ENCODE measurements around the gene FDX2.
A peak's percentile ranks its signal among the peaks of the same experiment; 100 is the strongest.
"Not testable (repeated sequence)": the region's sequence is repeated elsewhere in the genome, so short reads cannot be mapped to it uniquely, and the experiment has no call there.

The FDX2 gene

DNA sequence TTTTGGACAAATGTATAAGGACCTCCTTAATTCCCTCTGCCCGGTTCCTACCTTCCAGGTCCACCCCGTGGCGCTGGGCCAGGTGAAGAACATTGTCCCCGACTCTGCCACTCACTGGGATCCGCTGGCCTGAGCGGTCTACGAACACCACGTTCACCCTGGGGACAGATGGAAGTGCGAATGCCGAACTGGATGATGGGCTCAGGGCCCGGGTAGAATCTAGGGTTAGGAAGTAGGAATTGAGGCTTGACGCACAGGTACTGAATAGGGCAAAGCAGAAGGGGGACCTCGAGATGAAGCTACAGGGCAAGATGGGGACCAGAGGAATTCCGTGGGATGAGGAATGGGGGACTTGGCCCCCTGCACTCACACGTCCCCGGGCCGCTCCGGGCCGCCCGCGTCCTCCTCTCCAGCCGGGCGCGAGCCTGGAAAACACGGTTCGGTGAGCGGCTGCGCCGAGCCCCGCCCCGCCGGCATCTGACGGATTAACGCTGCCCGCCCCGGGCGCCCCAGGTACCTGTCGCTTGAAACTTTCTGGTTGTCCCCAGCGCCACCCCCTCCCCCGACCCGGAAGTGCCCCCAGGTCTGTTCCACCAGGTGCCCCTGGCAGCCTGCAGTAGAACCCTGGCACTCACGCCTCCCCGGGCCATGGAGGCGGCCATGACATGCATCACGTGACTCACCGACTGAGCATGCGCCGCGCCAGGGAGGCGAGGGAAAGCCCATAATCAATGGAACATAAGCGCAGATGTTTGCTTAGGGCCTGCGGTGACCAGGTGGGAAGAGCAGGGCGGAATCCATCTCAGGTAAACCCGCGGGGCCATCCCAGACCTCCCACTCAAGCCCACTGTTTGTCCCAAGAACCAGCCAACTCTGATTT, at the start of gene FDX2:
Gene FDX2, minus strand, starts transcription at position 681 of the 880 bp plus-strand sequence. Its CDS starts 19 bp downstream, at position 662.
- DNase-seq (ENCODE audit: low read depth in 2 of 3, low spot score in 1 of 3), result peak; percentile 79 to 91 (median 87)

DNA sequence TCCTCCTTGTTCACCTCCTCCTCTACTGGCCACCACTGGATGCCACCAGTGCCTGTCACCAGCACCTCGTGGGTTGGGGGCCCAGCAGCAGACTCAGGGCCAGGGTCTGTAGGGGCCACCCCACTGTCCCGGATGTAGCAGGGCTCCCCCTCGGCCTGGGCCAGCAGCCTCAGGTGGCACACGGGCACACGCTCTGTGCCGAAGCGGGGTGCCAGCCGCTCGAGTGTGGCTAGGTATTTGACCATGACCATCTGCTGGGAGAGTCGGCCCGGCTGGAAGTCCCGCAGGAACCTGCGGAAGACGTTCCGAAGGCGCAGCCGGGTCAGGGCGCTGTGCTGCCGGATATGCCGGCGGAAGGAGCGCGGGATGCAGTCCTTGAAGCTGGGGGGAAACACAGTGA, 49.7 kb upstream of the FDX2 start:
- DNase-seq (ENCODE audit: low read depth in 2 of 3, low spot score in 1 of 3), result no peak

DNA sequence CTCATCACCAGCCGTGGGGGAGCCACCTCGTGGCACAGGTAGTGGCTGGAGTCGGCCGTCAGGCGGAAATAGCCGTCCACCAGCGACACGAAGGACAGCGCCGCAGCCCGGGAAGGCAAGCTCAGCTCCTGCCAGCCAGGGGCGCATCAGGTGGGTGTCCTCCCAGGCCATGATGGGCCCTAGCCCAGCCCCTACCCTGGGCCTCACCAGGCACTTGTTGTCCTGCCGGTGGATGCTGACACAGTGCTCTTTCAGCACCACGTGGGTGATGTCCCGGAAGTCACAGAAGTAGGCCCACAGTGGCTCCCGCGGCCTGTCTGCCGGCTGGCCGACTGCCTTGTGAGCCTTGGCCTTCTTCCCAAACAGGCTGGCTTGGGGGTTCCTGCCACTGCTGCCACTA, 48.8 kb upstream of the FDX2 start:
- DNase-seq (ENCODE audit: low read depth in 2 of 3, low spot score in 1 of 3), result no peak

DNA sequence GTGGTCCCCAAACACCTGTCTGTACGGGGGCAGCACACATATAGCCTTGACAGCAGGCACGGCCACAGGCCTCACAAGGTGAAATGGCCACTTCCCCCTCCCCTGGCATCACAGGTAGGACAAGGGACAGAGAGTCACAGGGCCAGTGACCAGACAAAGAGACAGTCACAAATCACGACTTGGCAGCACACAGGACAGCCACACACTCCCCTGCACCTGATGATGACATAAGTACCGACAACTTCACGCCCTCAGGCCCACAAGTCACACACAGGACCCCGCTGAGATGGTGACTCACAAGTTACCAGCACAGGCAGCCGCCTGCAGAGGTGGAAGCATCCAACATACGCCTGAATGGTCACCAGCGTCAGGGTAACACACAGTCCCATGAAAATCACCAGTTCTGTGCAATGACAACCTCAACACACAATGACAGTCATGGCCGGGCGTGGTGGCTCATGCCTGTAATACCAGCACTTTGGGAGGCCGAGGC, 48.0 kb upstream of the FDX2 start:
- no peak for DNase-seq (ENCODE audit: low read depth in 2 of 3, low spot score in 1 of 3)

DNA sequence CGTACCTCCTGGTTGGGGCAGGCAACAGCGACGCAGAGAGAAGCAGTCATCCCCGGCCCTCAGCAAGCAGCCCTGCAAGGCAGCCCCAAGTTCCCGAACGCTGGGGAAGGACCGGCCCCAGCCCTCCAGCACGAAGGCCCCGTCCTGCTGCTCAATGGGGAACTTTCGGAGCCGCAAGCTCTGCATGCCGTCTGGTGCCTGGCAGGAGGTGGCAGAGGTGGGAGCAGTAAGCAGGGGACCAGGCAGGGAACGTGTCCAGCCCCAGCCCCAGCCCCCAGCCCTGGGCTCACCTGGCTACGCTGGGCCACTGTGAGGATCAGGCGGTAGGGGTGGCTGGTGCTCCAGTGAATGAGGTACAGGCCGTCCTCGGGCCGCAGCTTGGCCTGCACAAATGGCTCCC, 46.4 kb upstream of the FDX2 start:
- no peak for DNase-seq (ENCODE audit: low read depth in 2 of 3, low spot score in 1 of 3)

DNA sequence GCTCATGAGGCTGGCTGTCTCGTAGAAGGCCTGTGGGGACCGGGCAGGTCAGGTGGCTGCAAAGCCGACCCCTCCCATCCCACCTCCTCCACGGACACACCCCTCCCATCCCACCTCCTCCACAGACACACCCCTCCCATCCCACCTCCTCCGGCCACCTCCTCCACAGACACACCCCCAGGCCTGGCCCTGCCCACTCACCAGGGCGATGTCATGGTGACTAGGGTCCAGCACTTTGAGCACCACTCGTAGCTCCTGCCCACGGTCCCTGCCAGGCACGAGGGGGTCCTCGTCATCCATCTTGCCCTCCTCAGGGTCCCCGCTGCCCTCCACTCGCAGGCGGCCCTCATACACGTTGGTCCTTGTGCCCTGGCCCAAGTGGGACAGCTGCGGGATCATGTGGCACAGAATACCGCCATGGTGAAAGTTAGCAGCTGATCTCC, 45.8 kb upstream of the FDX2 start:
- no peak for DNase-seq (ENCODE audit: low read depth in 2 of 3, low spot score in 1 of 3)

DNA sequence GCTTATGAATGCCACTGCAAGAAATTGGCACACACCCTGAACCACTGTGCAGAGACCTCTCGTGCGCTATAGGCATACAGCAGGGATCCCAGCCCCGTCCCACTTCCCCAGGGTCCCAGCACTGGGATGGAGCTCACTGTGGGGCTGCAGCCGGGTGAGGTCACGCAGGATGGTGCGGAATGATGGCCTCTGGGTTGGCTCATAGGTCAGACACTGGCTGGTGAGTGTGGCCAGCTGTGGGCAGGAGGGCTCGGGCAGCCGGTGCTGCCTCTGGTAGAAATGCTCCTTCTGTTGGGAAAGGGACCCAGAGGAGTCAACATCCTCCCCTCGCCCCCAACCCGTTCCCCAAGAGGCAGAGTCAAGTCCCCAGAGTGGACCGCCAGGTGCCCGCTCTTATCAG, 40.6 kb upstream of the FDX2 start:
- DNase-seq (ENCODE audit: low read depth in 2 of 3, low spot score in 1 of 3), result no peak

DNA sequence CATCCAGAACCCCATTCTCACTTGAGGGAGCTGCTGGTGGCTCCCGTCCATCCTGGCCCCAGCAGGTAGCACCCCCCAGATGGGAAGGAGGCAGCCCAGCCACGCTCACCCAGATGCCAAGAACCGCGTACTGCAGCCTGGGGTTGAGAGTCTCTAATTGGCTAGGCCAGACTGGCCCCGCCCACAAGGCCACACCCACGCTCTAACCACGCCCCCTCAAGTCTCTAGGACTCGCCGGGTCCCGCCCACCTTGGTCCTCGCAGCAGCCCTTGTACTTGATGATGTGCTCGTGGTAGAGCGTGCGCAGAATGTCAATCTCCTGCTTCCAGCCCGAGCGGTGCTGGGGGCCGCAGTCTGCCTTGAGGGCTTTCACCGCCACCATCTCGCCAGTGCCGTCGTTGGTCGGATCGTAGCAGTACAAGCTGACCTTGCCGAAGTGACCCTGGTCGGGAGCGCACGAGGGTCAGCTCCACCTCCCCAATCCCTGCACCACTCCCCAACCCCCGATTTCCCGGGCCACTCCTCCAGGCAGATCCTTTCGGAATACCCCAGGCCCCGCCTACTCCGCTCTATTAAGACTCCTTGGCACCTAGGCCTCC, 38.1 kb upstream of the FDX2 start:
- peak; percentile 44 to 49 (median 46) for DNase-seq (ENCODE audit: low read depth in 2 of 3, low spot score in 1 of 3)

DNA sequence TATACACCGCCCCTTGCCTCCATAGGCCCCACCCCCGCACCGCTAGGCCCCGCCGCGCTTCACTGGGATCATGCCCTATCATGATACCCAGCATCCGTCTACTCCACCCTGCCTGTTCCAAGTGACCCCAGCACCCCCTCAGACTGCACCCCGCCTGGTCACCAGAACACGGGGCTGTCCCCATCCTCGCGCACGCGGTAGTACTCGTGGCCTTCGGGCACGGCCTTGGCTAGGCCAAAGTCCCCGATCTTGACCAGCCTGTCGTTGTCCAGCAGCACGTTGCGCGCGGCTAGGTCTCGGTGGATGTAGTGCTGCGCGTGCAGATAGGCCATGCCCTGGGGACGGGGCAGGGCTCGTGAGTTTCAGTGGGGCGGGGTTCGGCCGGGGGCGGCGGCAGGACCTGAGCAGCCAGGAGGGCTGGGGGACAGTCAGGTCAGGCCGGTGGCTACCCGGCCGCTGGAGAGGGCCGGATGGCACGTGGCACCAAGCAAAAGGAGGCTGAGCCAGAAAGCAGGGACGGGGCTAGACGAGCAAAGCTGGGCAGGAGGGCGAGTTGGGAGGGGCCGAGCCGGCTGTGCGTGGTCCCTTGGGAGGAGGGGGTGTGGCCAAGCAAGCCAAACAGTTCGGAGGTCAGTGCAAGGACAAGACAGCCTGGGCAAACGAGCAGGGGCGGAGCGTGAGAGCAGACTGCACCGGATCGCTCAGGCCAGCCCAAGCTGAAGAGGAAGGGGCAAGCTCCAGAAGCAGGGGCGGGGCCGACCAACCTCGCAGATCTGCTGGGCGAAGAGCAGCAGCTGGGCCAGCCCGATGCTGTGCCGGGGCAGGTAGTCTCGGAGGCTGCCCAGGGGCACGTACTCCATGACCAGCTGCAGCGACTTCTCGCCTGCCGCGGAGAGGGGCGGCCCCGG, 37.2 kb upstream of the FDX2 start:
- no peak for DNase-seq (ENCODE audit: low read depth in 2 of 3, low spot score in 1 of 3)

DNA sequence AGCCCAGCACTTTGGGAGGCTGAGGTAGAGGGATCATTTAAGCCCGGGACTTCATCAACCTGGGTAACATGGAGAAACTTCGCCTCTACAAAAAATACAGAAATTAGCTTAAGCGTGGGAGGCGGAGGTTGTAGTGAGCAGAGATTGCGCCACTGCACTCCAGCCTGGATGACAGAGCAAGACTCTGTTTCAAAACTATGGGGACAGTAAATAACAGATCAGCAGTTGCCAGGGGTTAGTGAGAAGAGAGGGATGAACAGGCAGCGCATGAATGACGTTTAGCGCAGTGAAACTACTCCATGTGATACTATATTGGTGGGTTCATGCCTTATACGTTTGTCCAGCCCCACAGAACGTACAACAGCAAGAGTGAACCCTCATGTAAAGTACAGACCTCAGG, 30.7 kb upstream of the FDX2 start:
- DNase-seq (ENCODE audit: low read depth in 2 of 3, low spot score in 1 of 3), result no peak

DNA sequence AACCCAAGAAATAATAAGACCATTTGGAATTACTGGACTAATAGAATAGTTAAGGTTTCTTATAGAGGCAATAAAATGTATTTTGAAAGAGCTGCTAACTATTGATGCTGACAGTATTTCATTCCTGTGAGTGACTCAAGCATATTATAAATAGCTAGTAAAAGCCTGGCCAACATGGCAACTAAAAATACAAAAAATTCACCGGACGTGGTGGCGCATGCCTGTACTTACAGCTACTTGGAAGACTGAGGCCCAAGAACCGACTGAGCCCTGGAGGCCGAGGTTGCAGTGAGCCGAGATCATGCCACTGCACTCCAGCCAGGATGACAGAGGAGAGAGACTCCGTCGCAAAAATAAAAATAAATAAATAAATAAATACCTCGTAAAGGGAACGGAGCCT, 29.0 kb upstream of the FDX2 start:
- no peak for DNase-seq (ENCODE audit: low read depth in 2 of 3, low spot score in 1 of 3)

DNA sequence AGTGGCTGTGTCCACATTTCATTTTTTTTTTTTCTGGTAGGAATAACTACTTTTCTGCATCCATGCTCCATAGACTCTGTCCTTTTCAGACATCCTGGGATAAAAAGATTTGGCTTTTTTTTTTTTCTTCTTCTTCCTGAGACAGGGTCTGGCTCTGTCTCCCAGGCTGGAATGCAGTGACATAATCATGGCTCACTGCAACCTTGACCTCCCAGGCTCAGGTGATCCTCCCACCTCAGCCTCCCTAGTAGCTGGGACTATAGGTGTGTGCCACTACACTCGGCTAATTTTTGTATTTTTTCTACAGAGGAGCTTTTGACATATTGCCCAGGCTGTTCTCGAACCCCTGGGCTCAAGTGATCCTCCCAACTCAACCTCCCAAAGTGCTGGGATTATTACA, 27.7 kb upstream of the FDX2 start:
- DNase-seq (ENCODE audit: low read depth in 2 of 3, low spot score in 1 of 3), result no peak

DNA sequence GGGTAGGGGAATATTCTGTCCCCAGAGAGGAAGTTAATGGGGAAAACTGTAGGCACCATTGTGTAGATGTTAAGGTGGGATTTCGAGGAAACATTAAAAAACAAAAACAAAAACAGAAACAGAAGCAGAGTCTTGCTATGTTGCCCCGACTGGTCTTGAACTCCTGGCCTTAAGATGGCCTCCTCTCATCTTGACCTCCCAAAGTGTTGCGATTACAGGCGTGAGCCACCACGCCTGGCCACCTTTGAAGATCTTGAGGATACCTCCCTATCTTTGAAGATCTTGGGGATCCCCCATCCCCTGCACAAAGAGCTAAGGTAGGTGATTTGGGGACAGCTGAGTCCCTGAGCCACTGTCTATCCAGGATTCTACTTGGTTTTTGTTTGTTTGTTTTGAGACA, 24.2 kb upstream of the FDX2 start:
- no peak for DNase-seq (ENCODE audit: low read depth in 2 of 3, low spot score in 1 of 3)

DNA sequence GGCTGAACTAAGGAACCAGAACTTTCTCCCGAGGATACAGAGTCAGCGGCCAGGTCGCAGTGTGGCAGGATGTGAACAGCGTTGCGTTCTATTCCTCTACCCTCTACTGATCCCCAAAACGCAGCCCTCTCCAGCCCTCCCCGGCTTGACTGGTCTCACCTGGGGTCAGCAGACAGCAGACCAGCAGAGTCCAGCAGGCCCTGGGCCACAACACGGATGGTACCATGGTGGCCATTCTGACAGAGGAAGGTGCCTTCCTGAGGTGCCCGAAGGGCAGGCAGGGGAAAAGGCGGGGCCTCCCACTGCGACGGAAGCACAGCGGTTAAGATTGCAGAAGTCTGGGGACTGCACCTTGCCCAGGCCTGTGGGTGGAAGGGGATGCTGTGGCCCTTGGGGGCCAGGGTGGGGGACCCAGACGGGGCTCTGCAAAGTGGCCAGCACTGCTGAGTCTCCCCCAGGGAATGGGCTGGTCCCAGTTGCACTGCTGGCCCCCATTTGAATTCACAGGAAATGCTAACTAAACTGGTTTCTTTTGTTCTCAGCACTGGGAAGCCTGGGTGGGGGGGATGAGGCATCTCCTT, 23.7 kb upstream of the FDX2 start, which contains the start of gene ICAM3:
Gene ICAM3, minus strand, starts transcription at position 245 of the 581 bp plus-strand sequence. Its CDS starts 10 bp downstream, at position 235.
- peak; percentile 48 to 65 (median 60) for DNase-seq (ENCODE audit: low read depth in 2 of 3, low spot score in 1 of 3)

DNA sequence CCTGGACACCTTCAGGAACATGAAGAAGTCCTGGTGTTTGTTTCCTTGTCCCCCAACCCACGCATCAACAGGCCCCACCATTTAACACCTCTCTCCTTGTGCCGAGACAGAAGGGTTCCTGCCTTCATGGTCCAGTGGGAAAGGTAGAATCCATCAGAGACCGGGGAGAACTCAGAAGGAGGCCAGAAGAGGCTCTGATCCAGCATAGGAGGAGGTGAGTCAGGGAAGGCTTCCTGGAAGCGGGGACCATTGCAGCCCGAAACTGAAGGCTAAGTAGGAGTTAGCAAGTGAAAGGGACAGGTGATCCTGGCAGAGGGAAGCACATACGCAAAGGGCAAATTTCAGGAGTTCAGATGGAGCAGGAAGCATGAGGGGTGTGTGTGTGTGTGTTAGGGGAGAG, 23.1 kb upstream of the FDX2 start:
- DNase-seq (ENCODE audit: low read depth in 2 of 3, low spot score in 1 of 3), result no peak

DNA sequence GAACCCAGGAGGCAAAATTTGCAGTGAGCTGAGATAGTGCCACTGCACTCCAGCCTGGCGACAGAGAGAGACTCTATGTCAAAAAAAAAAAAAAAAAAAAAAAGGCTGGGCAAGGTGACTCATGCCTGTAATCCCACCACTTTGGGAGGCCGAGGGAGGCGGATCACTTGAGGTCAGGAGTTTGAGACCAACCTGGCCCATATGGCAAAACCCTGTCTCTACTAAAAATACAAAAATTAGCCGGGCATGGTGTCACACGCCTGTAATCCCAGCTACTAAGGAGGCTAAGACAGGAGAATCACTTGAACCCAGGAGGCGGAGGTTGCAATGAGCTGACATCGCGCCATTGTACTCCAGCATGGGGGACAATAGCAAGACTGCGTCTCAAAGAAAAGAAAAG, 20.9 kb upstream of the FDX2 start:
- DNase-seq (ENCODE audit: low read depth in 2 of 3, low spot score in 1 of 3), result not testable (repeated sequence)

DNA sequence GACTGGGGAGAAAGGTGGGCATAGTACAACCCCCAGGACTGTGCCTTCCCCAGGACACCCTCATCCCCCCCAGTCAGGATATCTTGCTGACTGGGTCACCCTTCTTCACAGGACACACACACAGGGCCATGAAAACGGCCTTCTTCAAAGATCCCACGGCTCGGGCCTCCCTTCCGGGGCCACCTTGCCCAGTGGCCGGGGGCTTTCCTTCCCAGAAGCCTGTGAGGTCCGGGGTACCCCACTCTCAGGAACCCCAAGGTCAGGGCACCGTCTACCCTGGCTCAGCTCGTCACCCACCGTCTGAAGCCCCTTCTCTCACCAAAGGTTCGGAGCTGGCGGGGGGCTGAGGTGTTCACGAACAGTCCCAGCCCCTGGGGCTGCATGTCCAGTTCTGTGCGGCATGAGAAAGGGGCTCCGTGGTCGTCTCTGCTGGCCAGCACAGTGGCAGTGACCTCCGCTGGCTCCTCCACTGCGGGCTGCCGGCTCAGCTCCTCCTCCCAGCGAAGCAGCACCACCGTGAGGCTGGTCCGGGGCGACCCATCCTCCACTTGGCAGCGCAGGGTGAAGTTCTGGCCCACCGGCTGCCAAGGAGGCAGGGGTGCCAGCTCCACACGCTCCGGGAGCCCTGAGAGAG, 19.7 kb upstream of the FDX2 start:
- DNase-seq (ENCODE audit: low read depth in 2 of 3, low spot score in 1 of 3), result no peak

DNA sequence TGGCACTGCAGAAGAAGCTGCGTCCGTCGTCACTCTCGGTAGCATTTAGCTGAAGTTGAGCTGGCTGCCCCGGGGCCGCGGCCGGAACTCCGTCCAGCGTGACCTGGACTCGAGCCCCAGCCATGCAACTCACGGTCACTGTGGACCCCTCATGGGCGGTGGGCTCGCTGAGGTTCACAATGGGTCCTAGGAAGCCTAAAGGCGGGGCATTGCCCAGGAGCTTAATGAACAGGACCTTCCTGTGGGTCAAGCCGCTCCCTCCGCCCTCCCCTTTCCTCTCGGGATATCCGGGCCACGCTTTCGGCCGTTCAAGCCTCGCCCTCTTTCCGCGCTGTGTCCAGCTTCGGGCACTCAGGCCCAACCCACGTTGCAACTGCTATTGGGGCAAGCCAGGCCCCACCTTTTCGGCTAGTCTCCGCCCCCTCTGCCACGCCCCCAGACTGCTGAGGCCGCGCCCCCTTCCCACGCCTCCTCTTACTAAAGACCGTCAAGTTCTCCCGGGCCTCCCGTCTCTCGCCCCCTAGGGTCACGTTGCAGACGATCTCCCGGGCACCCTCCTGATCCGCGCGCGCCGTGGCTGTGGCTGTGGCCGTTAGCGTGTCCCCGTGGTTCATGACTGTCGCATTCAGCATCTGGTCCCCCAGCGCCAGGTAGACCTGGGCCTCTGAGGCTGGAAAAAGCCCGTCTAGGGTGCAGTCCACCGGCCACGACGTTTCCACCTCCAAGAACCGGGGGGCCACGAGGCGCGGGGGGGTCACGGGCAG, 19.0 kb upstream of the FDX2 start:
- peak; percentile 51 to 58 (median 56) for DNase-seq (ENCODE audit: low read depth in 2 of 3, low spot score in 1 of 3)

DNA sequence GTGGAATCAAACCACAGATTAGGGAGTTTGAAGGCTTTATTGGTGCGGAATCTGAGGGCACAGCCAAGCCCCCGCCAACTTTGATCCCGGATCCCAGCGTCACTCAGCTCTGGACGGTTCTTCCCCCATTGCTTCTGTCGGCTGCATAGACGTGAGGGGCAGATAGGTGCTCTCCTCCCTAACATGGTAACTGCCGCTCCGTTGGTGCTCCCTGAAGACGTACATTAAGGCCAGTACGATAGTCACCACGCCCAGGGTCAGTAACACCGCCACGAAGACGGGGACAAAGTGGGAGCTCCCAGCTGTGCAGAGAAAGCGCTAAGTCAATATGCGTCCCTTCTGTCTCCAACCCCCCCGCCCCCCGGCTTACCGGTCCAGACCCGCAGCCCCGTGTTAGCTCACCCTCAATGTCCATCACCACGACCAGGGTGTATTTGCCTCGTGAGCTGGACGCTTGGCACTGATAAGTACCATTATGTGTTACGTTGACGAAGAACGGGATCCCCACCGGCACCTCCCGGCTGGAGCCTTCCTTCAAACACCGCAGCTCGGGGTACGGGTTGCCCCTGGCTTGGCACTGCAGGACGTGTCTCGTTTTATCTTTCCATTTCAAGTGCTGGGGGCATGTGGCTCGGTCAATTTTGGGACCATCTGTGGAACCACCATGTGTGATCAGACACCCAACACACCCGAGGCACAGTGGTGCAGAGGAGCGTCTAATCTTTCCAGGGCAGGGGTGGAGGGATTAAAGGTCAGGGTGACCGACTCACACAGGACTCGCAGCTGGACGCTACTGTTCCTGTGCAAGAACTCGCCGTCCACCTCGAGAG, 18.2 kb upstream of the FDX2 start:
- DNase-seq (ENCODE audit: low read depth in 2 of 3, low spot score in 1 of 3), result no peak
